Measurements from ENCODE around the gene ZNF316.

ZNF316 gene

DNA sequence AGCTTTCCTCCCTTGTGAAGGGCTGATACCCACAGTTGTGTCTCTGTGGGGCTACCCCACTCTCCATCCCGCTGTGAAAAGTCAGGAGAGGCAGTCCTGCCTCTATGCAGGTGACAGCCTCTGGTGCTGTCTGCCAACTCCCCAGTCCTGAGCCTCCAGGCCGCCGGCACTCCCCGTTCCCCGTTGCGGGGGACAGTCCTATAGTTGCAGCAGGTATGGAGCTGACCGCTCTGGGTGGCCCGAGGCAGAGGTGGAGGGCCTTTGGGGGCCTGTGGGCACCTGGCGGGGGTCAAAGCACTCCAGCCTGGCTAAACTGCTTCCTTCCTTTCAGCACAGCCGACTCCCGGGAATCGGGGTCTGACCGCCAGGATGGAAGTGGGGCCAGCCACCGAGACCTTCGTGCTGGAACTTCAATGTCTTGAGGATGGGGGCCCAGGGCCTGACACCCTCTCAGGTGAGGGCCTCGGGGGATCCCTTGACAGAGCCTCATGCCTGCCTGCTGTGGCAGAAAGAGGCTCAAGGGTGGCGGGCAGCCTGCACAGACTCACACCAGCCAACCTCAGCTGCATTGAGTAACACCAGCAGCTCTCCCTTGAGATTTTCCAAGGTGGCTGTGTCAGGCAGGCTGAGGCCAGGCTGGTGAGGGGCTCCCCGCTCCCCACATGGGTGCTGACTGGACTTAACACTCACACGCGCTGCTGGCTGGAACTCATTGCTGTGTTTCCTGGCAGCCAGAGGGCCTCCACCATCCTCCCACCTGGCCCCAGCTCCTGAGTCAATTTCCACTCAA, 20.1 kb upstream of the ZNF316 start:
- H3K4me3 ChIP-seq (ENCODE audit: low read length), result no peak overlapping the region
- no peak overlapping the region for H3K9ac ChIP-seq (ENCODE audit: low read length)
- TF ChIP-seq, protein P1, sequence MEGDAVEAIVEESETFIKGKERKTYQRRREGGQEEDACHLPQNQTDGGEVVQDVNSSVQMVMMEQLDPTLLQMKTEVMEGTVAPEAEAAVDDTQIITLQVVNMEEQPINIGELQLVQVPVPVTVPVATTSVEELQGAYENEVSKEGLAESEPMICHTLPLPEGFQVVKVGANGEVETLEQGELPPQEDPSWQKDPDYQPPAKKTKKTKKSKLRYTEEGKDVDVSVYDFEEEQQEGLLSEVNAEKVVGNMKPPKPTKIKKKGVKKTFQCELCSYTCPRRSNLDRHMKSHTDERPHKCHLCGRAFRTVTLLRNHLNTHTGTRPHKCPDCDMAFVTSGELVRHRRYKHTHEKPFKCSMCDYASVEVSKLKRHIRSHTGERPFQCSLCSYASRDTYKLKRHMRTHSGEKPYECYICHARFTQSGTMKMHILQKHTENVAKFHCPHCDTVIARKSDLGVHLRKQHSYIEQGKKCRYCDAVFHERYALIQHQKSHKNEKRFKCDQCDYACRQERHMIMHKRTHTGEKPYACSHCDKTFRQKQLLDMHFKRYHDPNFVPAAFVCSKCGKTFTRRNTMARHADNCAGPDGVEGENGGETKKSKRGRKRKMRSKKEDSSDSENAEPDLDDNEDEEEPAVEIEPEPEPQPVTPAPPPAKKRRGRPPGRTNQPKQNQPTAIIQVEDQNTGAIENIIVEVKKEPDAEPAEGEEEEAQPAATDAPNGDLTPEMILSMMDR (IDR thresholded peaks at IDR 0.05; ENCODE audit: low read depth, low read length), result no peak
- no peak for TF ChIP-seq EZH2phosphoT487 (IDR thresholded peaks at IDR 0.05; ENCODE audit: low read depth)
- no peaks in the 10 kb centered on the region for H3K9me3 ChIP-seq (ENCODE audit: insufficient read depth, low read length)
- H3K4me2 ChIP-seq (ENCODE audit: low read length), result no peak overlapping the region
- no peaks in the 10 kb centered on the region for H3K36me3 ChIP-seq (replicated peaks; ENCODE audit: low read depth, low read length)
- H3K79me2 ChIP-seq (ENCODE audit: low read length), result no peaks in the 10 kb centered on the region
- no peak overlapping the region for H3K27ac ChIP-seq (ENCODE audit: low read length)
- no peaks in the 10 kb centered on the region for H3K27me3 ChIP-seq (ENCODE audit: low read depth, low read length)
- H4K20me1 ChIP-seq (ENCODE audit: insufficient read depth, low read length), result no peaks in the 10 kb centered on the region
- peaks cover 18% of the 10 kb centered on the region for H3K4me1 ChIP-seq (ENCODE audit: low read length)
- H2AFZ ChIP-seq (ENCODE audit: low read depth, low read length), result no peak overlapping the region

DNA sequence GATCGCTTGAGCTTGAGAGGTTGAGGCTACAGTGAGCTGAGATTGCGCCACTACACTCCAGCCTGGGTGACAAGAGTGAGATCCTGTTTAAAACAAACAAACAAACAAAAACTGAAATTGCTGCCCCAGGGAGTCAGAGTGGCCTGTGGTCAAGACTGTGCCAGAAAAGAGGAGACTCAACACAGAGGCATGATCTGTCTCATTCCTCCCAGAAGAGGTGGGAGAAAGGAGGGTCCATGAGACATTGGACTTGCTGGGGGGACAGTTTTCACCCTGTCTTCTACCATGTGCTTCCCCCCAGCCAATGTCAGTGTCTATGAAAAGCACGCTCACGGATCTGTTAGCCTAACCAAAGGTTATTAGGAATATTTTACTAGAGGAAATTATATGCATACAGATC, 18.5 kb upstream of the ZNF316 start:
- no peaks in the 10 kb centered on the region for H3K27me3 ChIP-seq (ENCODE audit: low read depth, low read length)
- no peak overlapping the region for H3K27ac ChIP-seq (ENCODE audit: low read length)
- H3K9ac ChIP-seq (ENCODE audit: low read length), result no peak overlapping the region
- H3K36me3 ChIP-seq (replicated peaks; ENCODE audit: low read depth, low read length), result no peaks in the 10 kb centered on the region
- no peaks in the 10 kb centered on the region for H3K79me2 ChIP-seq (ENCODE audit: low read length)
- H3K4me3 ChIP-seq (ENCODE audit: low read length), result no peak overlapping the region
- no peak for TF ChIP-seq EZH2phosphoT487 (IDR thresholded peaks at IDR 0.05; ENCODE audit: low read depth)
- TF ChIP-seq, protein P1 (IDR thresholded peaks at IDR 0.05; ENCODE audit: low read depth, low read length), result no peak
- no peak overlapping the region for H3K4me2 ChIP-seq (ENCODE audit: low read length)
- H2AFZ ChIP-seq (ENCODE audit: low read depth, low read length), result no peak overlapping the region
- no peaks in the 10 kb centered on the region for H4K20me1 ChIP-seq (ENCODE audit: insufficient read depth, low read length)
- no peaks in the 10 kb centered on the region for H3K9me3 ChIP-seq (ENCODE audit: insufficient read depth, low read length)
- H3K4me1 ChIP-seq (ENCODE audit: low read length), result peaks cover 19% of the 10 kb centered on the region

DNA sequence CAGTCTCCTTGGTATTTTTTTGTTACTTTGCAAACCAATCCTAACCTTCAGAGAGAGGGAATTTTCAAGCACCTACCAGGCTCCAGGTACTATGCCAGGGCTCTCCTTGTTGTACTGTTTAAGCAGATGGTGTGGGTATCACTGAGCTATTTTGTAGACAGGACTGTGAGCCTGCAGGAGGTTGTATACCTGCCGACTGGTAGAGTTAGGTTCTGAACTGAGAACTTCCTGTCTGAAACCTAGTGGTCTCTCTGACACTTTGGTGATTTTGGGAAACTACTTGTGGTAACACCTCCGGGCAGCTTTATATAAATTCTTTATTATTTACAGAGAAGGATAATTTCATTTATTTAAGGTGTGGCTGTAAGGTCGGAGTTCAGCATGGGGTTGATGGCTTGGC, 17.2 kb upstream of the ZNF316 start:
- TF ChIP-seq EZH2phosphoT487 (IDR thresholded peaks at IDR 0.05; ENCODE audit: low read depth), result no peak
- TF ChIP-seq, protein P1 (IDR thresholded peaks at IDR 0.05; ENCODE audit: low read depth, low read length), result no peak
- H3K36me3 ChIP-seq (replicated peaks; ENCODE audit: low read depth, low read length), result no peaks in the 10 kb centered on the region

DNA sequence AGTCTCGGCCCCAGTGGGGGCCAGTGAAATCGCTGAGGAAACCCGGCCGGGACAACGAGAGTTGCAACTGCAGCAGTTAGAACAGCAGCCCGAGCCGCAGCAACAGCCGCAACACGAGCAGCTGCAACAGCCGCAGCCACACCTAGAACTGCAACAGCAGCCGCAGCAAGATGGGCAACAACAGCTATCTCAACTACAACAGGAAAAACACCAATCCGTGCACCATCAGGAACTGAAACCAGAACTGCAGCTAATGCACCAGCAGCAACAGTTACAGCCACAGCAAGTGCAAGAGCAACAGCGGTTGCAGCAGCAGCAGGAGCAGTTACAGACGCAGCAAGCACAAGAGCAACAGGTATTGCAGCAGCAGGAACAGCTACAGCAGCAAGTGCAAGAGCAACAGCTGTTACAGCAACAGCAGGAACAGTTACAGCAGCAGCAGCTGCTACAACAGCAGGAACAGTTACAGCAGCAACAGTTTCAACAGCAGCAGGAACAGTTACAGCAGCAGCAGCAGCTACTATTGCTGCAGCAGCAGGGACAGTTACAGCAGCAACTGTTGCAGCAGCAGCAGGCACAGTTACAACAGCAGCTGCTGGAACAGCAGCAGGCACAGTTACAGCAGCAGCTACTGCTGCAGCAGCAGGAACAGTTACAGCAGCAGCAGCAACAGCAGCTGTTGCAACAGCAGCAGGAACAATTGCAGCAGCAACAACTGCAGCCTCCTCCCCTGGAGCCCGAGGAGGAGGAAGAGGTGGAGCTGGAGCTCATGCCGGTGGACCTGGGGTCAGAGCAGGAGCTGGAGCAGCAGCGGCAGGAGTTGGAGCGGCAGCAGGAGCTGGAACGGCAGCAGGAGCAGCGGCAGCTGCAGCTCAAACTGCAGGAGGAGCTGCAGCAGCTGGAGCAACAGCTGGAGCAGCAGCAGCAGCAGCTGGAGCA, 15.7 kb upstream of the ZNF316 start:
- no peaks in the 10 kb centered on the region for H3K36me3 ChIP-seq (replicated peaks; ENCODE audit: low read depth, low read length)
- H2AFZ ChIP-seq (ENCODE audit: low read depth, low read length), result no peak overlapping the region
- no peaks in the 10 kb centered on the region for H3K9me3 ChIP-seq (ENCODE audit: insufficient read depth, low read length)
- no peak overlapping the region for H3K27ac ChIP-seq (ENCODE audit: low read length)
- H3K27me3 ChIP-seq (ENCODE audit: low read depth, low read length), result no peaks in the 10 kb centered on the region
- H3K9ac ChIP-seq (ENCODE audit: low read length), result no peak overlapping the region
- H3K4me1 ChIP-seq (ENCODE audit: low read length), result peaks cover 26% of the 10 kb centered on the region
- no peaks in the 10 kb centered on the region for H3K79me2 ChIP-seq (ENCODE audit: low read length)
- H3K4me2 ChIP-seq (ENCODE audit: low read length), result peak overlapping the region; percentile 36
- peak overlapping the region; percentile 33; the same call in 1 of the 2 replicates for H3K4me3 ChIP-seq (ENCODE audit: low read length)
- no peak for TF ChIP-seq EZH2phosphoT487 (IDR thresholded peaks at IDR 0.05; ENCODE audit: low read depth)
- TF ChIP-seq, protein P1 (IDR thresholded peaks at IDR 0.05; ENCODE audit: low read depth, low read length), result no peak
- H4K20me1 ChIP-seq (ENCODE audit: insufficient read depth, low read length), result no peaks in the 10 kb centered on the region

More for the DNA sequence above, 17.2 kb upstream of the ZNF316 start:
- Histone ChIP-seq H3K79me2 (ENCODE audit: low read length) (no peaks in the 10 kb centered on the region), H3K4me1 (ENCODE audit: low read length) (peaks cover 26% of the 10 kb centered on the region), H3K27ac (ENCODE audit: low read length) (no peak overlapping the region), H3K9me3 (ENCODE audit: insufficient read depth, low read length) (no peaks in the 10 kb centered on the region), H3K4me3 (ENCODE audit: low read length) (no peak overlapping the region), H3K27me3 (ENCODE audit: low read depth, low read length) (no peaks in the 10 kb centered on the region), H4K20me1 (ENCODE audit: insufficient read depth, low read length) (no peaks in the 10 kb centered on the region), H2AFZ (ENCODE audit: low read depth, low read length) (no peak overlapping the region), H3K9ac (ENCODE audit: low read length) (no peak overlapping the region), H3K4me2 (ENCODE audit: low read length) (peak overlapping the region; percentile 28; the same call in 1 of the 2 replicates)
